HG03565 (cell line): ENCODE results near the gene JAML.
A peak's percentile ranks its signal among the peaks of the same experiment; 100 is the strongest.

Source experiments
- ATAC-seq: cut with Tn5 transposase; IDR thresholded peaks from one replicate; pipeline ENCODE4 v1.9.1; 2021; ENCODE audit warnings: mild to moderate bottlenecking, moderate library complexity; ENCODE audit not compliant: unreplicated experiment

The JAML gene, protein sequence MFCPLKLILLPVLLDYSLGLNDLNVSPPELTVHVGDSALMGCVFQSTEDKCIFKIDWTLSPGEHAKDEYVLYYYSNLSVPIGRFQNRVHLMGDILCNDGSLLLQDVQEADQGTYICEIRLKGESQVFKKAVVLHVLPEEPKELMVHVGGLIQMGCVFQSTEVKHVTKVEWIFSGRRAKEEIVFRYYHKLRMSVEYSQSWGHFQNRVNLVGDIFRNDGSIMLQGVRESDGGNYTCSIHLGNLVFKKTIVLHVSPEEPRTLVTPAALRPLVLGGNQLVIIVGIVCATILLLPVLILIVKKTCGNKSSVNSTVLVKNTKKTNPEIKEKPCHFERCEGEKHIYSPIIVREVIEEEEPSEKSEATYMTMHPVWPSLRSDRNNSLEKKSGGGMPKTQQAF

DNA sequence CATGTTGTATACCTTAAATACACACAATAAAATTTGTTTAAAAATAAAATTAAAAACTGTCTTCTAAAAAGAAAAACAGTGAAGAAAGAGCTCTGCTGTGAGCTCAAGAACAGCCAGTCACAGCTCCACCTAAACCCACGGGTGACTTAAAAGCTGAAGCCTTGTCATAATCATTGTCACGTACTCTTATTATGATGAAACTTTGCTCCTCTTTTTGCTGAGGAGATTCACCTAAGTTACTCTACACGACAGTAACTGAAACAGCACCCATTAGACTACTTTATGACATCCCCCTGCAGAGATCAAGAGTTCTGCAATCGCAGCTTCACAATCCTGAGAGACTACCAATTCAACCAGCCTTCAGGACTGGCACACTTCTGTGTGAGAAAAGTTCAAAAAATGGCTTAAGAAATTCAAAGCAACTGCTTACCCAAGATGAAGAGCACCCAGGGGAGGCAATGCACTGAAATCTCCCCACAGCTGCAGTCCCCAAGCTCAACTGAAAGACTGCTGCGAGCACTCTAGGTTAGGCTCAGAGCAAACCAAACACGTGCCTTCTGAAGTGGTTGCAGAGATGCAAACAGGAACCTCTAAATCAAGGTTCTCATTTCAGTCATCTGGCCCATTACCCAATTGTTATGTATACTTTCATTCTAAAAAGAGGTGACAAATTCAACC, at the start of gene JAML:
Gene JAML (minus strand): TSS at position 501 of the 678 bp plus-strand sequence. CDS start 10,145 bp downstream, outside the sequence.
- peak; percentile 39 for ATAC-seq

DNA sequence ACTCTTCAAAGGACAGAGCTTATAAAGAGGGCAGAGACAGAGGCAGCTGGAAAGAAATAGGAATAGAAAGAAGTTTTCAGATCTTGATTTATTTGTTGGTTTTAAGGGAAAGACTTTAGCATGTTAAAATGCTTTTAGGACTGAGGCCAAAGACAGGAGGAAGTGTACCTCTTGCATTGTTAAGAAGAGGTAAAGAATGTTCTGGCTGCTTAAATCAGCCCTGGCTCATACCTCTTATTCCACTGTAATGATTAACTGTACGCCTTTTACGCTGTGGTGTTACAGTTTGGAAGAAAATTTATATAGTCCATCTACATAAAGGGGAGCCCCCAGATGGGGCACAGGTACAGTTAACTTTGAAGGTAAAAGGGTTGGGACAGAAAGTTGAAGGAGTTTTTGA, 49.4 kb upstream of the JAML start:
- ATAC-seq, result no peak

DNA sequence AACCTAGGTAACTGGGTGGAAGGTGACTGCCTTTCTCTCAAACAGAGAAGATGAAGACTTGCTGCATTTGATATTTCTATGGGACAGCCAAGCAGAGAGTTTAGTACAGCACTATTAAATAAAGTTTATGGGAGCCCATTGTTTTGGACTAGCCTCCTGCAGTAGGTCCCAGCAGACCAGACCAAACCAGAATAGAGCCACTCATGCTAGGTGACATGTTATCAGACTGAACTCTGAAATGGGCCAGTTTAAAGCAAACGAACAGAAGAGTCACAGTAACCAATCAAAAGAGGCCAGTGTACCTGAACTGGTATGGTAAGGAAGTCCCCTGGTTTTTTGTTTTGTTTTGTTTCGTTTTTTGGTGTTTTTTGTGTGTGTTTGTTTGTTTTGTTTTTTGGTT, 47.2 kb upstream of the JAML start:
- ATAC-seq, result no peak

DNA sequence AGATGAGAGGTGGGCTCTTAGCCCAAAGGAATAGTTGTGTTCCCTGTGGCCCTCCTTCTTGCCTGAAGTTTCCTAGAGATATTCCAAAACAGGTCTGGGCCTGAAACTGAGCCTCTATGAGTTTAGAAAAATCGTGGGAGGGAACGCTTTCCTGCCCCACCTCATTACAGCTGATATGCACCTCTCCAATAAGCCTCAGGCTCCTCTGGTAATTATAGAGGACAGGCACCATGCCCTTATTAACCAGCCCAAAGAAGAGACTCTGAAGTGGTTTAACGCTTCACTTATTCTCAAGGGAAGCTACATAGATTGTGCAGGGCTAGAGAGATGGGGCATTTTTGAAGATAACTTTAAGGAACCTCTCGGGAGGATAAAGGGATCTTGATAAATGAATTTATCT, 42.7 kb upstream of the JAML start:
- no peak for ATAC-seq

DNA sequence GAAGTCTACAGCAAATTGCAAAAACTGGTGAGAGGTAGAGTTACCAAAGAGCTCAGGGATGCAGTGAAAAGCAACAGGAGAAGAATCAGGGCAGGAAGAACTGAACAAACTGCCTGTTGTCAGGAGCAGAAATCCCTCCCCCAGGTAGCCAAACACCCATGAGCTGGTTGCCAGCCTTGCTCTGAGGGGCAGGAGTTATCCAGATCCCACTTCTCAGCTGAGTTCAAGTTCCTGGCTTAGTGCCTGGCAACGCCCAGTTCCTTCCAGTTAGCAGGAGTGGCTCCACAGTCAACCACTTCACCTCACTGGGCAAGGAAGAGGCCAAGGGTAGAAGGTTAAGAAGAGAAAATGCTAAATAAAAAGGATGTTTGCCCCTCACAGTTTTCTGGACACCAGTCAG, 41.1 kb upstream of the JAML start:
- ATAC-seq, result no peak

DNA sequence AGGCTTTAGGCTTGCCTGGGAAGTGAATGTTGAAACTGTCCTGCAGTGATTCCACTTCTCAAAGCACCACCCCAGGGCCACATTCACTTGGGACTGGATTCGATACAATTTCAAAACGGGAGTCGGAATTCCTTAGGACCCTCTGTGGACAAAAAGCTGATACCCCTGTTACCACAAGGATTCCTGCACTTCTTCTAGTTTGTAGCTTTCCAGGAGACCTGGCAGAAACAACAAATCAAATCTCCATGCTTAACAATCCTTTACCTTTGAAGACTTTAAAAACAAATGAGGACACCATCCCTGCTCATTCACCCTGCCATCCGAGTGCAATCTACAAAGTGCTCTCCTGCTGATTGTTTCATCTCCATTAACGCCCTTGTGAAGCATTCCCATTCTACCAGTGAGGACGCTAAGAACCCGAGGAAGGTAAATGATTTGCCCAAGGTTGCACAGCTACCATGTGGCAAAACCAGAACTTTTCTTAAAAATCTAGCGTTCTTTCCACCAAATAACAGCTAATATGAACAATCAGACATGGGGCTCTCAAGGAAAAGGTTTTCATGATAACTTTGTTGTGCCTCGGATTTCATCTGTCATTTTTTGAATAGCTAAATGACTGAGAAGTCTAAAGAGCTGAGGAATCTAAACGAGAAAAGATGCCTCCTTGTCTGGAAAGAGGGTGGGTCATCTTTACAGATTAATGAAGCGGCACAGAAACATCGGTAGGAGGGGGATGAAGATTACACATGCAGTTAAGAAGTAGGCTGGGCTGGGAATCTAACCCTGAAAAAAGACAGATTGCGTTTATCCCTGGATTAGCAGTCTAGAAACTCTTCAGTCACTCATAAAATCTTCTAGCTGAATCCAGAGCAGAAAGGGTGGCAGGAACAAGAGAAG, 40.0 kb upstream of the JAML start:
- no peak for ATAC-seq

DNA sequence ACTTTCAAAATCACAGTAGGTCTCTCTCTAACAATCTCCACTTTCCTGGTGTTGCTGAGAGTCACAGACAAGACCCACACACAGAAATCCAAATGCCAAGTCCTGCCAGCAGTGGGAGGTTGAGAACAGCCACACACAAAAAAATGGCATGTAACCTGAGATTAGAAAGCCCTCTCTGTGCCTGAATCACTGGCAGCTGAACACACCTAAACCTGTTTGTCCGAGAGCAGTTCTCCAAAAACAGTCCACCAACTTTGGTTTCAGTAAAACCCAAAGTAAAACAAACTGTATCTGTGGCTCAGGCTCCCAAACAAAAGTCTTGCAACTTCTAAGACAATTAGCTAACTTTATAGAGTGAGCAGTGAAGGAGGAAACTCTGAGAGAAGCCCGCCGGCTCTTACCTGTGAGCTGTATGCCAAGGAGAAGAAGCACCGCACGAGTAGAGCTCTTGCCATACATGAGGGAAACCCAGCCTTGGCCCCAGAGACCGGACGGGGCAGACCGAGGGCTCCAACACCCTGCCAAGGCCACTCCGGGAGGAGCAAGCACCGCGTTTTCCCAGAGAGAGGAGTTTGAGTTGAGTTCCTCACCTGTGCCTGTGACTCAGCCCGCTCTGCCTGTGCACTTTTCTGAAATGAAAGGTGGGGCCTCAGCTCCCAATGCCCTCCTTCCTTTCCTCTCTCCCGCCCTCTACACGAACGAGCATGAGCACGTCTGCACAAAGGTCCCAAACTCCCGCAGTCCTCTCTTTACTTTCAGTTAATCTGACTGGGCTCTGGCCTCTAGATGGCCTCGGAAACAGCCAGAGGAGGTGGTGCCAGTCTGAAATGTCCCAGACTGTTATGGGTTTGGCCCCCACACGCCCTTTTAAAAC, 39.1 kb upstream of the JAML start, which contains the start of gene MPZL2:
Gene MPZL2 (minus strand): TSS at position 603 of the 874 bp plus-strand sequence. CDS start 144 bp downstream, at position 459.
- ATAC-seq, result no peak

DNA sequence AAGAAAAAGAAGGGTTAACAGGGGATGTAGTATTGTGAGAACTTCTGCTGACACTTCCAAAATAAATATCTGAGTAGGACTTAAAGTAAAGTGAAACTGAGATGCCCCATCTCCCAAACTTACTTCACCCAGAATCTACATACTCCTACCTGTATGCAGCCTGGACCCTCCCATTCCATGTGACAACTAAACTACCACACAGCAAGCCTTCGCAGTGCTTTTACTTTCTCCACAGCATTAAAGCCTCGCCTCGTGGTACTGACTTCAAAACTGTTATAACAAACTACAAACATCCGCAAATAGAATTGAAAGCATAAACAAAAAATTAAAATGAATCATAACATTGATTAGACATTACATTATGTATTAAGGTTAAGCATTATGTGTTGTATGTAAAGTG, 38.3 kb upstream of the JAML start:
- no peak for ATAC-seq

DNA sequence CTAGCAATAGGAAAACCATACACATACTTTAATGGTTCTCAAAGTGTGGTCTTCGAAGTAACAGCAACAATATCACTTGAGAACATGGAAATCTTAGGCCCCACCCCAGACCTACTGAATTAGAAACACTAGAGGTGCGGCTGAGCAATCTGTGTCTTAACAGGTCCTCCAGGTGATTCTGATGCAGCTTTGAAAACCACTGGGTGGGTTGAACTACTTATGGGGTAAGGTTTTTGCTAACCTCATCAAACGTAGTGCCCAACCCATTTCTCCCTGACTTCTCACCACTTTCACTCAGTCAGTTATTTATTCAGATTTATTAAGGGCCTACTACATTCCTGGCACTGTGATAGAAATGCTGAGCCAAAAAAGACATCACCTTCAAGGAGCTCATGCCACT, 35.5 kb upstream of the JAML start:
- no peak for ATAC-seq

DNA sequence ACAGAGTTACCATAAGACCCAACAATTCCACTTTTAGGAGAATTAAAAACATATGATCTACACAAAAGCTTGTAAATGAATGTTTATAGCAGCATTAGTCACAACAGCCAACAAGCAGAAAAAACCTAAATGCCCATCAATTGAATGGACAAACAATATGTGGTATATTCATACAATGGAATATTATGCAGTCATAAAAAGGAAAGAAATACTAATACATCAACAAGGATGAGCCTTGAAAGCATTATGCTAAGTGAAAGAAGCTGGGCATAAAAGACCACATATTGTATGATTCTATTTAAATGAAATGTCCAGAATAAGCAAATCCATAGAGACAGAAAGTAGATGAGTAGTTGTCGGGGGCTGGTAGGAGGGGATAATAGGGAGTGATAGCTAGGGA, 34.3 kb upstream of the JAML start:
- ATAC-seq, result no peak

DNA sequence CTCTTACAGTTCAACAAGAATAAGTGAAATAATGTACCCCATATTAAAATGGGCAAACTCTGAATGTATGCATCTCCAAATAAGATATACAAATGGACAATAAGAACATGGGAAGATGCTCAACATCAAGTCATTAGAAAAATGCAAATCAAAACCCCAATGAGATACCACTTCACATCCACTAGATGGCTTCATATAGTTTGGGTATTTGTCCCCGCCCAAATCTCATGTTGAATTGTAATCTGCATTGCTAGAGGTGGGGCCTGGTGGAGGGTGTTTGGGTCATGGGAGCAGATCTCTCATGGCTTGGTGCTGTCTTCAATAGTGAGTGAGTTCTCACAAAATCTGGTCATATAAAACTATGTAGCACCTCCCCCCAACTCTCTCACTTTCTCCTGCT, 33.6 kb upstream of the JAML start:
- no peak for ATAC-seq

DNA sequence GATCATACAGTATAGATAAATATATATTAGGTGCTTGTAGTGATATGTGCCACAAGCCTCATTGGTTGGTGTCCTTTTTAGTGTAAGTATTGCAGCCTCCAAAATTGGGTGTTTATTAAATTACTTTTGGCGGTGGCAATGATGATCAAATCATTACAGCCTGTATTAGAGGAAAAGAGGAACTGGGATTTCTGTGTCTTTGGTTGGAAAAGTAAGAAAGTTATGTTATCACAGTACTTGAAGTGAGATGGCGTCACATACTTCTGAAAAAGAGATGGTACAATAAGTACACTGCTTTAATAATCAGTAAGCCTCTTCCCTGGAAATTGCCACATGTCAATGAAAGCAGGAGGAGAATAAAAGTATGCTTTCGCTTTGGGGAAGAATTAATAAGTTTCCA, 27.9 kb upstream of the JAML start:
- no peak for ATAC-seq

DNA sequence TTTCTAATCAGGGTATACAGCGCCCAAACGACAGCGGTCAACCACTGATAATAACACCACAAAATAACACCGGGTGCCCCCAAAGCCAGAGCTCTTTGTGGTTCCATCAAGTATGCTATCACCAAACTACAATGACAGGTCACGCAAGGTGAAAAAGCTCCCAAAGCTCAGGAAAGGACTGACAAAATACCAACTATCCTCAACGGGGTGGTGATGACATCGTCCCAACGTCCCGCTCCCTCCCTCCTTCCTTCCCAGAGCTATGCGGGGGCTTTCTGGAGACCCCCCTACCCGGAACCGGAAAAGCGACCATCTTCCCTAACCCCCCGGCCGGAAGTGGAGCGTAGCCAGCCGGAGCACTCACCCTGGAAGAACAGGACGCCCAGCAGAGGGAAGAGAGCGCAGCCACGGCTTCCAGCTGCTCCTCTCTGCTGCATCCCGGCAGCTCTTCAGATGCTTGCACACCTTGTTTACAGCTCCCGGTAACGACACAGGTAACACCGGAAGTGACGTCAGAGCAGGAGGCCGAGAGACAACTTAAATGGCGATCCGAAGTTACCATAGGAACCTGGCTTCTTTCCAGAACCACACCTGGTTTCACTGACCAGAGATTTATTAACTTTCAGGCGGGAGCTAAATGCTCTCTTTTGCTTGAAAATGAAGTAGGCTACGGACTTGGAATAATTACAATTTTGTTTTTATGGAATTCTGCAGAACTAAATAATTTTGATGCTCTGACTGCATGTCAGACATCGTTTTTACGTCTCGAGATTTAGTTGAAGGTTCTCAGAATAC, 27.2 kb upstream of the JAML start, which contains the start of gene MPZL3:
Gene MPZL3 (minus strand): TSS at position 508 of the 795 bp plus-strand sequence. CDS start 71 bp downstream, at position 437.
- peak; percentile 79 for ATAC-seq

DNA sequence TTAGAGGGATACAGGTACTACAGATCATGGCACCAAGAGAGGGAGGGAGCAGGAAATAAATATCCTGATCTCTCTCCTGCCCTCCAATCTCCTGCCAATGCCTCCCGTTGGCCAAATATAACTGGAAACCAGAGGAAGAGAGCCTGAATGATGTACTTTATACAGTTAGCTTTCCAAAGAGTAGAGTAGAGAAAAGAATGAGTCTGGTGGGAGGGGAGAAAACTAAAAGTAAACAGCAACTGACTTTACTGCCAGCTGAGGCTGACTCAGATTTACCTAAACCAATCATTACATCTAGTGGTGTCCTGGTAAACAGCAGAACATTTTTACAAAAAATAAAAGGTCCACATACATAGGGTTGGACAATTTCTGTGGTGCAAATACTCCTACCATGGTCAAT, 22.2 kb upstream of the JAML start:
- ATAC-seq, result no peak

DNA sequence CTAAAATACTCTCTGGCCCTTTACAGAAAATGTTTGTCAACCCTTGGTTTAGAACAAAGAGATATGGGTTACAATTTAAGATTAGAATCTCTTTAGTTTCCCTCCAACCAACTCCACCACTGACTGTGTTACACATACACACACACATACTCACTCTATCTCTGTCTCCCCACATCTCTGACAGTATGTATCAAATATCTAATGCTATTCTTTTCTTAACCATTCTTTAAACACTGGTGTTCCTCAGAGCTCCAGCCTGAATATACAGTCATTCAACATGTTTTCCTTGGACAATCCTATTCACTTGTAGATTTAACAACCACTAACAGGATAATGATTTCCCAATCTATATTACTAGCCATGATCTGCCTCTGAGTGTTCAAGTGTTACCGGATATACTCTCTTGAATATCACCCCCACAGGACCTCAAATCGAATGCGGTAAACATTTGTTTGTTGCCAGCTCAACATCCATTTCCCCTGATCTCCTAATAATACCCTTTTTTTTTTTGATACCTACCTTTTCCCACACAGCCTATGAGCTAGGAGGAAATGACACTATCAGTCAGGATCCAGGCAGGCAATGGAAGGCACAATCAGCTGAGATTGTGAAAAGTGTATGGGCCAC, 21.2 kb upstream of the JAML start:
- ATAC-seq, result no peak

DNA sequence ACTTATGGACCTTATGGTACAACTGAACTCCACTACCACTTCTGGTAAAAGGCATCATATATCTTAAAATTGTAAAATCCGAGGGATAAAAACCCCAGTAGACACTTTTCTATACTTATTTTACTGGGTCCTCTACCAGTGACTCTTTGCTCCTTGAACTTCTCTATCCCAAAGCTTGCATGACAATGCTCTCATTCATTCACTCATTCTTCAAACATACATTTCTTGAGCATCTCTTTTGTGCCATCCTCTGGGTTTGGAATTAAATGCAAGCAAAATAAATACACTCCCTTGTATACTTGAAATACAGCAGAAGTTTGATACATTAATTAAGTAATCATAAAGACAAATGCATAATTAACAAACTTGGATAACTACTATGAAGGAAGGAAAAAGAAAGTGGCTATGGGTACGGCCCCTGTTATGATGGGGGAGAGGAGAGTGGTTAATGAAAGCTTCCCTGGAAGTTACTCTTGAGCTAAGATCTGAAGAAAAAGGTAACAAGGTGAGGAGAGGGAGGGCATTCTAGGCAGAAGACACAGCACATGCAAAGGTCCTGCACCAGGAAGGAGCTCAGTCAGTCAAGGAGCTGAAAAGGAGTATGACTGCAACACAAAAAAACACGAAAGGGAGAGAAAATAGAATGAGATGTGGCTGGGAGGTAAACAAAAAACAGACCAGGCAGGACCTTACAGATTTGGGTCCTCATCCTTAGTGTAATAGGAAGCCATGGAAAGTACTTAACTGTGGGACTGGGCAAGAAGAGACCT, 19.4 kb upstream of the JAML start:
- ATAC-seq, result no peak

DNA sequence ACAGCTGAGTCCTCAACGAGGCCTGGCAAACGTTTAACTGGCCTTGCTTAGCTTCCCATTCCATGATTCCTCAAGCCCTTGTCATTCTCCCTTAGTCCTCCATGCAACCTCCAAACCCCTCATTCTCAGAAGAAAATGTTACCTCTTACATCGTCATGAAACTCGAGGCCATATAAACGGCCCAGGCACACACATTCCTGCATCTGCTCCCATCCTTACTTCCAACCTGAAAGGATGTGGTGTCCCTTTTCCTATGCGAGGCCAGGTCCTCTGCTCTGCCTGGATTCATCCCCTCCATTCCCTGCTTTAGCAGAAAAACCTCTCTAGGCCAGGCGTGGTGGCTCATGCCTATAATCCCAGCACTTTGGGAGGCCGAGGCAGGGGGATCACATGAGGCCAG, 18.4 kb upstream of the JAML start:
- ATAC-seq, result no peak

DNA sequence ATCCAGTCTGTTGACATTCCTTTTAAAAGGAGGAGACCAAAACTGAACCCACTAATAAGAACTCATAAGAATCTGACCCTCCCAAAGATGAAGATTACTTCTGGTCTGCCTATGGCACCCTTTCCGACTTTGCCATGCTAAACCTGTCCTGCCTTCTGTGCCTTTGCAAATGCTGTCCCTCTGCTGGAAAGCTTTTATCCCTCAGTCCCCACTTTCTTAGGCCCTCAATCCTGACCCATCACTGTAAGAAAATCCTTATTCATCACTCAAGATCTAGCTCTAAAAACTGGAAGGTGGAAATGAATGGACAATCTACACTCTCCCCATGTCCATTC, 16.9 kb upstream of the JAML start:
- no peak for ATAC-seq
